GM12878 (cell line): ENCODE data around the gene HAPLN2.

Experiments used
- CTCF ChIP-seq, 3 experiments: IDR thresholded peaks in 2 of 3; conservative IDR thresholded peaks in 1 of 3; 2 replicates each; pipeline ENCODE4 v1.5.1; 2011; ENCODE audit warnings: low read depth in 3 of 3, low read length in 3 of 3, mild to moderate bottlenecking in 3 of 3, control low read depth in 2 of 3, moderate library complexity in 2 of 3, inconsistent platforms in 1 of 3, mixed read lengths in 1 of 3; ENCODE audit not compliant: control insufficient read depth in 2 of 3, insufficient read depth in 1 of 3; ENCODE audit errors: extremely low read depth in 1 of 3
- ETV6 ChIP-seq, 2 experiments: fragments of 450-650 bp in 1 of 2; IDR thresholded peaks in 1 of 2; conservative IDR thresholded peaks in 1 of 2; 2 replicates each; pipeline ENCODE4 v1.6.1; 2014; ENCODE audit warnings: antibody characterized with exemption in 1 of 2, borderline replicate concordance in 1 of 2, low read depth in 1 of 2, mild to moderate bottlenecking in 1 of 2, moderate library complexity in 1 of 2
- EZH2 ChIP-seq: IDR thresholded peaks from 2 replicates; pipeline ENCODE4 v1.6.1; 2012; ENCODE audit warnings: low read depth, mild to moderate bottlenecking, control low read depth, inconsistent platforms, low read length, borderline replicate concordance; ENCODE audit not compliant: control insufficient read depth
- IKZF1 ChIP-seq: fragments of 450-650 bp; conservative IDR thresholded peaks from 2 replicates; pipeline ENCODE4 v1.6.1; 2017; ENCODE audit warnings: antibody characterized with exemption, mild to moderate bottlenecking
- IRF3 ChIP-seq: fragments of 450-650 bp; IDR thresholded peaks from 2 replicates; pipeline ENCODE4 v1.6.1; 2014; ENCODE audit warnings: mild to moderate bottlenecking
- NR2C2 ChIP-seq: IDR thresholded peaks from 2 replicates; pipeline ENCODE4 v1.6.1; 2011; ENCODE audit warnings: borderline replicate concordance, low read depth; ENCODE audit not compliant: control insufficient read depth, insufficient read length
- RAD21 ChIP-seq: IDR thresholded peaks from 2 replicates; pipeline ENCODE4 v1.6.1; 2011; ENCODE audit warnings: mild to moderate bottlenecking, low read depth, low read length, moderate library complexity; ENCODE audit not compliant: insufficient read depth
- REST ChIP-seq: IDR thresholded peaks from 2 replicates; pipeline ENCODE4 v1.6.1; 2012; ENCODE audit warnings: mild to moderate bottlenecking, low read depth, low read length
- SIX5 ChIP-seq: IDR thresholded peaks from 2 replicates; pipeline ENCODE4 v1.6.1; 2011; ENCODE audit warnings: mild to moderate bottlenecking, low read depth, low read length, moderate library complexity; ENCODE audit not compliant: severe bottlenecking
- SMC3 ChIP-seq: IDR thresholded peaks from 2 replicates; pipeline ENCODE4 v1.6.1; 2011; ENCODE audit warnings: low read length, improper control_type of control experiment, borderline replicate concordance
- USF2 ChIP-seq: IDR thresholded peaks from 2 replicates; pipeline ENCODE4 v1.6.1; 2011; ENCODE audit warnings: low read depth, low read length, improper control_type of control experiment, borderline replicate concordance
- ZNF24 ChIP-seq: fragments of 450-650 bp; IDR thresholded peaks from 2 replicates; pipeline ENCODE4 v1.6.1; 2017; ENCODE audit warnings: antibody characterized with exemption, mild to moderate bottlenecking
- TF ChIP-seq, protein P1 (sequence below): fragments of 450-650 bp; IDR thresholded peaks from 2 replicates; pipeline ENCODE4 v1.6.1; 2016; ENCODE audit warnings: mild to moderate bottlenecking, moderate library complexity, borderline replicate concordance

GRCh38 chr1:156644146-156644545 lies 24.9 kb downstream of the HAPLN2 start:
- TF ChIP-seq EZH2: no peak
- TF ChIP-seq USF2: no peak
- no peak for TF ChIP-seq CTCF (IDR thresholded peaks at IDR 0.05 in 2 of 3, conservative IDR thresholded peaks at IDR 0.05 in 1 of 3; ENCODE audit: control insufficient read depth in 2 of 3, extremely low read depth in 1 of 3, insufficient read depth in 1 of 3, low read depth in 3 of 3, low read length in 3 of 3)
- no peak for TF ChIP-seq SIX5
- no peak for TF ChIP-seq RAD21
- no peak for TF ChIP-seq ETV6 (conservative IDR thresholded peaks at IDR 0.05 in 1 of 2, IDR thresholded peaks at IDR 0.05 in 1 of 2; ENCODE audit: borderline replicate concordance in 1 of 2, low read depth in 1 of 2)
- no peak for TF ChIP-seq REST
- TF ChIP-seq SMC3: no peak
- no peak for TF ChIP-seq NR2C2
- TF ChIP-seq IKZF1: no peak
- TF ChIP-seq, protein P1, sequence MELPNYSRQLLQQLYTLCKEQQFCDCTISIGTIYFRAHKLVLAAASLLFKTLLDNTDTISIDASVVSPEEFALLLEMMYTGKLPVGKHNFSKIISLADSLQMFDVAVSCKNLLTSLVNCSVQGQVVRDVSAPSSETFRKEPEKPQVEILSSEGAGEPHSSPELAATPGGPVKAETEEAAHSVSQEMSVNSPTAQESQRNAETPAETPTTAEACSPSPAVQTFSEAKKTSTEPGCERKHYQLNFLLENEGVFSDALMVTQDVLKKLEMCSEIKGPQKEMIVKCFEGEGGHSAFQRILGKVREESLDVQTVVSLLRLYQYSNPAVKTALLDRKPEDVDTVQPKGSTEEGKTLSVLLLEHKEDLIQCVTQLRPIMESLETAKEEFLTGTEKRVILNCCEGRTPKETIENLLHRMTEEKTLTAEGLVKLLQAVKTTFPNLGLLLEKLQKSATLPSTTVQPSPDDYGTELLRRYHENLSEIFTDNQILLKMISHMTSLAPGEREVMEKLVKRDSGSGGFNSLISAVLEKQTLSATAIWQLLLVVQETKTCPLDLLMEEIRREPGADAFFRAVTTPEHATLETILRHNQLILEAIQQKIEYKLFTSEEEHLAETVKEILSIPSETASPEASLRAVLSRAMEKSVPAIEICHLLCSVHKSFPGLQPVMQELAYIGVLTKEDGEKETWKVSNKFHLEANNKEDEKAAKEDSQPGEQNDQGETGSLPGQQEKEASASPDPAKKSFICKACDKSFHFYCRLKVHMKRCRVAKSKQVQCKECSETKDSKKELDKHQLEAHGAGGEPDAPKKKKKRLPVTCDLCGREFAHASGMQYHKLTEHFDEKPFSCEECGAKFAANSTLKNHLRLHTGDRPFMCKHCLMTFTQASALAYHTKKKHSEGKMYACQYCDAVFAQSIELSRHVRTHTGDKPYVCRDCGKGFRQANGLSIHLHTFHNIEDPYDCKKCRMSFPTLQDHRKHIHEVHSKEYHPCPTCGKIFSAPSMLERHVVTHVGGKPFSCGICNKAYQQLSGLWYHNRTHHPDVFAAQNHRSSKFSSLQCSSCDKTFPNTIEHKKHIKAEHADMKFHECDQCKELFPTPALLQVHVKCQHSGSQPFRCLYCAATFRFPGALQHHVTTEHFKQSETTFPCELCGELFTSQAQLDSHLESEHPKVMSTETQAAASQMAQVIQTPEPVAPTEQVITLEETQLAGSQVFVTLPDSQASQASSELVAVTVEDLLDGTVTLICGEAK: no peak
- no peak for TF ChIP-seq ZNF24
- TF ChIP-seq IRF3: no peak
